Sciatic nerve (tissue), 2 donors: ENCODE data around the gene TRERF1. TPM values are rescaled to one million over a fixed set of nuclear protein-coding genes. Genes with fewer than 3 reads are reported as not detected.
"Not testable (repeated sequence)": the region's sequence is repeated elsewhere in the genome, so short reads cannot be mapped to it uniquely, and the experiment has no call there.

Source experiments
- ATAC-seq: fragments of 200-7000 bp; cut with Tn5 transposase; one replicate; pipeline ENCODE4 v1.9.1; 2020; ENCODE audit warnings: mild to moderate bottlenecking, moderate library complexity
- DNase-seq: peaks from one replicate; pipeline ENCODE4 v3.0.0-alpha.2; 2020; ENCODE audit warnings: low spot score
- intact Hi-C: fragments of 100-400 bp; cut with DNase I; formaldehyde crosslinking; loops from one replicate; pipeline ENCODE4 v1.14.2; 2022
- total RNA-seq: library from RNA; stranded (reverse); fragmentation: NEBNext Ultra II Directional; extraction: Animal tissue kit (Norgen Biotek cat#: 25700); gene quantifications from one replicate; pipeline ENCODE4 v1.2.1, GENCODE V29; 2021
- donor health status: DM: no; HTN: no; CAD: no.
- donor health status: DM: no; HTN: no; CAD: no.

Gene TRERF1
- total RNA-seq, 1 donor from 2014 or later = 7.0 TPM

- ATAC-seq (no peak), DNase-seq (no peak)
- intact Hi-C loops = no loop called here
Measured at GRCh38 chr6:42197555-42198362, 254.0 kb downstream of the TRERF1 start.

- no peak for DNase-seq
- ATAC-seq = no peak
- intact Hi-C loops = no loop called here
Measured at GRCh38 chr6:42195415-42195814, 256.3 kb downstream of the TRERF1 start.

- ATAC-seq (no peak), DNase-seq (no peak)
- intact Hi-C loops = no loop called here
Measured at GRCh38 chr6:42194056-42194455, 257.7 kb downstream of the TRERF1 start.

- intact Hi-C loops = no loop called here
- DNase-seq (no peak), ATAC-seq (no peak)
Measured at GRCh38 chr6:42193491-42193894, 258.2 kb downstream of the TRERF1 start.

GRCh38 chr6:42192385-42192784, 259.3 kb downstream of the TRERF1 start:
- DNase-seq, ATAC-seq, intact Hi-C loops: not testable (repeated sequence)

GRCh38 chr6:42190554-42191183, 261.1 kb downstream of the TRERF1 start:
- no peak for ATAC-seq
- intact Hi-C loops = no loop called here
- DNase-seq = no peak

- ATAC-seq (no peak), DNase-seq (no peak)
- intact Hi-C loops = no loop called here
Measured at GRCh38 chr6:42188406-42188805, 263.3 kb downstream of the TRERF1 start.

- intact Hi-C loops = no loop called here
- ATAC-seq (no peak), DNase-seq (no peak)
Measured at GRCh38 chr6:42185597-42185996, 266.1 kb downstream of the TRERF1 start.

- intact Hi-C loops = no loop called here
- no peak for ATAC-seq
- no peak for DNase-seq
Measured at GRCh38 chr6:42184475-42184874, 267.3 kb downstream of the TRERF1 start.

- no peak for DNase-seq
- intact Hi-C loops = no loop called here
- ATAC-seq = no peak
Measured at GRCh38 chr6:42182101-42182500, 269.6 kb downstream of the TRERF1 start.

- intact Hi-C loops = no loop called here
- DNase-seq = no peak
- no peak for ATAC-seq
Measured at GRCh38 chr6:42179945-42180313, 271.8 kb downstream of the TRERF1 start.

- ATAC-seq (no peak), DNase-seq (no peak)
- intact Hi-C loops = no loop called here
Measured at GRCh38 chr6:42179261-42179944, 272.3 kb downstream of the TRERF1 start.

GRCh38 chr6:42177514-42178364, 274.0 kb downstream of the TRERF1 start:
- DNase-seq (no peak), ATAC-seq (no peak)
- intact Hi-C loops = no loop called here

GRCh38 chr6:42176981-42177380, 274.7 kb downstream of the TRERF1 start:
- DNase-seq (no peak), ATAC-seq (no peak)
- intact Hi-C loops = no loop called here

- ATAC-seq (no peak), DNase-seq (no peak)
- intact Hi-C loops = no loop called here
Measured at GRCh38 chr6:42175860-42176259, 275.9 kb downstream of the TRERF1 start.
